Heart left ventricle (tissue), 16 donors: ENCODE results near the gene KRTAP12-4. TPM values are rescaled to one million over a fixed set of nuclear protein-coding genes. Genes with fewer than 3 reads are reported as not detected.

Experiments
- ATAC-seq, 4 donors: fragments of 200-7000 bp; cut with Tn5 transposase; one replicate each; pipeline ENCODE4 v1.9.1; 2020 to 2022; ENCODE audit warnings: moderate library complexity in 4 of 4, mild to moderate bottlenecking in 3 of 4, moderate number of reproducible peaks in 1 of 4
- DNase-seq, 5 donors: peaks; one replicate each; pipeline ENCODE4 v3.0.0-alpha.2; 2020
- H3K27ac ChIP-seq, 12 donors: fragments of 200-600 bp; sonication (generic) in 4 of 12; one replicate each; pipeline versions ENCODE4 v1.5.0 to v1.8.0; 2016 to 2022; ENCODE audit warnings: mild to moderate bottlenecking in 2 of 12
- H3K27me3 ChIP-seq, 9 donors: fragments of 200-600 bp; sonication (generic) in 2 of 9; one replicate each; pipeline versions ENCODE4 v1.5.1 to v1.8.0; 2016 to 2022; ENCODE audit warnings: mild to moderate bottlenecking in 3 of 9
- H3K36me3 ChIP-seq, 9 donors: fragments of 200-600 bp; sonication (generic) in 2 of 9; one replicate each; pipeline versions ENCODE4 v1.5.0 to v1.8.0; 2018 to 2022; ENCODE audit warnings: mild to moderate bottlenecking in 2 of 9
- H3K4me1 ChIP-seq, 12 donors: fragments of 200-600 bp; sonication (generic) in 4 of 12; one replicate each; pipeline versions ENCODE4 v1.5.0 to v1.8.0; 2016 to 2022; ENCODE audit warnings: mild to moderate bottlenecking in 3 of 12
- H3K4me3 ChIP-seq, 12 donors: fragments of 200-600 bp; sonication (generic) in 4 of 12; one replicate each; pipeline versions ENCODE4 v1.5.0 to v1.8.0; 2017 to 2022; ENCODE audit warnings: mild to moderate bottlenecking in 9 of 12, moderate library complexity in 4 of 12
- H3K9me3 ChIP-seq, 12 donors: fragments of 200-600 bp; sonication (generic) in 4 of 12; one replicate each; pipeline versions ENCODE4 v1.5.0 to v1.8.0; 2016 to 2022; ENCODE audit warnings: mild to moderate bottlenecking in 1 of 12
- CTCF ChIP-seq, 12 donors: fragments of 200-600 bp; sonication (generic) in 4 of 12; IDR thresholded peaks; one replicate each; pipeline versions ENCODE4 v1.5.0 to v1.8.0; 2018 to 2022; ENCODE audit warnings: antibody characterized with exemption in 12 of 12, mild to moderate bottlenecking in 5 of 12
- POLR2A ChIP-seq, 2 donors: fragments of 450-650 bp; IDR thresholded peaks; one replicate each; pipeline ENCODE4 v1.6.1; 2017; ENCODE audit warnings: antibody characterized with exemption in 2 of 2, mild to moderate bottlenecking in 2 of 2, moderate library complexity in 2 of 2
- WGBS, 4 donors: extraction: QIAGEN DNeasy Blood & Tissue Kit in 2 of 4; methylation state at CpG; one replicate each; pipeline versions ENCODE4 v1.1.5 to v1.1.7; 2013 to 2018; 5-methylcytosine and 5-hydroxymethylcytosine counted together
- intact Hi-C, 10 donors: fragments of 100-400 bp; cut with DNase I; formaldehyde crosslinking; loops; one replicate each; pipeline versions ENCODE4 v1.11.1 to v1.14.2; 2022
- polyA plus RNA-seq, 2 donors: library from polyadenylated mRNA; stranded (reverse); fragments of 200-250 nt; gene quantifications; one replicate each; pipeline ENCODE4 v1.2.3, GENCODE V29; 2013
- total RNA-seq, 9 donors: library from RNA; depleted of rRNA in 2 of 9; stranded (reverse); fragments of >200 nt in 2 of 9; fragmentation: NEBNext Ultra II Directional in 3 of 9; extraction: Animal tissue kit (Norgen Biotek cat#: 25700) in 3 of 9; gene quantifications; one replicate each; pipeline versions ENCODE4 v1.1.0 to v1.2.4, GENCODE V29; 2016 to 2023
- donor health status: ischemic (EF 13 %, LVEDD 7.1; RV severe dilation, severe dysfunction).
- donor health status: healthy with polysubstance abuse.
- donor health status: DM: no; HTN: yes; CAD: no.
- donor health status: DM: no; HTN: no; CAD: no.
- donor health status: ischemic (EF 25% LVEDD 6.9; RV normal size, moderate dysfunction).
- donor health status: ischemic (EF 25% LVEDD 5.7; RV mildly dilated, moderate dysfunction).
- donor health status: healthy.
- donor health status: DM: yes; HTN: yes; CAD: no.
- donor health status: ischemic (EF 35%, LVEDD 5.7; RV mildly dilated, moderate dysfunction).
- donor health status: nonischemic (EF 11% LVEDD 7.7; RV severe dilation, severe dysfunction).
- donor health status: DM: yes; HTN: yes; CAD: no.
- donor health status: PGD.
- donor health status: ischemic (EF 29% LVEDD 5.4; RV normal size, mild dysfunction).
- donor health status: nonischemic (EF 23%, LVEDD 6.1; RV moderate dilation, normal function).

The KRTAP12-4 gene
- total and polyA plus RNA-seq, 11 donors = not detected

DNA sequence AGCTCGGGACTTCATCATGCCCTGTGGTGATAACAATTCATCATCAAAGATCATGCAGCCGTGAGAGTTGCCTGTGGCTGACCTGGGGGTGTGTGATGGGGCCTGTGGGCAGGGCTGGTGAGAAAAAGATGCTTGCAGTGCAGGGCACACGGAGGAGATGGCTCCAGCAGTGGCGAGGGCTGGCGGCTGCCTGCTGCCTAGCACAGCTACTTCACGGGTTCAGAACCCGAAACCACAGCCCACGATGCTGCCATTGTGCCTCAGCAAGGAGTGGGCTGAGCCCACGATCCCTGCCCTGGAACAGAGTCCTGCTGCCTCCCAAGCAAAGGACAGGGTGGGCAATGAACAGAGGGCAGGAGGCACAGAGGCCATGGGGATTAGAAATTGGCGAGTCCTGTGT is 28.2 kb downstream of the KRTAP12-4 start:
- Histone ChIP-seq H3K9me3 (peaks cover 0 to 40% (median 21%) of the 10 kb centered on the region in 12 donors), H3K36me3 (no peaks in the 10 kb centered on the region), H3K27me3 (peaks cover 0 to 26% (median 0%) of the 10 kb centered on the region in 9 donors), H3K4me1 (peaks cover 0 to 29% (median 0%) of the 10 kb centered on the region in 12 donors), H3K4me3 (no peak overlapping the region), H3K27ac (peak overlapping the region in 1 of 12 donors; percentile 52)
- WGBS, 4 donors = 71 to 80% (median 72%) methylated on average over 10 of the region's 10 CpGs
- DNase-seq = peak in 1 of 5 donors; percentile 58
- TF ChIP-seq POLR2A (IDR thresholded peaks at IDR 0.05) = no peak
- ATAC-seq = peak in 2 of 4 donors; percentile 20 to 26
- intact Hi-C loops = loop anchor here in 1 of 10 donors (10.0 kb wide), 1 partner anchor 89 kb away; the partner anchor contains the start of gene TSPEAR

DNA sequence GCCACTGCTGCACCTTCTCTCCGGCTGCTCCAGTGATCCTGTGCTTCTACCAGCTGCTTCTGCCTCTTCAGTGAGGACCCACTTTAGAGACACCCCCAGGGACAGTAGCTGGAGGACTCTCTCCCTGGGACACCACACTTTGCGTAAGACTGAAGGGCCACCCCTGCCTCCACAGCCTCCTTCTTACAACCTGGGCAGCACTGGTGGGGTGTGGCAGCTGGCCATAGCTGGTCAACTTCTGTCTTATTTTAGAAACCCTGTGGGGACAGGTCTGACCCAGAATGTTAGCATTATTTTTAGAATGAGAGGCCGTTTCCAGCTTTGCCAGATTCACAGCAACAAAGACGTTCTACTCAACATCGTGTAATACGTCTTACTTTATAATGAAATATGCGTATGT is 28.7 kb downstream of the KRTAP12-4 start:
- Histone ChIP-seq H3K4me3 (no peak overlapping the region), H3K9me3 (peaks cover 0 to 35% (median 16%) of the 10 kb centered on the region in 12 donors), H3K36me3 (no peaks in the 10 kb centered on the region), H3K27me3 (peaks cover 0 to 26% (median 0%) of the 10 kb centered on the region in 9 donors), H3K4me1 (peaks cover 0 to 29% (median 0%) of the 10 kb centered on the region in 12 donors), H3K27ac (peak overlapping the region in 1 of 12 donors; percentile 44)
- 64 to 77% (median 71%) methylated on average over 7 of the region's 7 CpGs for WGBS, 4 donors
- ATAC-seq = peak in 3 of 4 donors; percentile 42 to 68 (median 50)
- no peak for DNase-seq
- intact Hi-C loops = loop anchor here in 1 of 10 donors (10.0 kb wide), 1 partner anchor 89 kb away; the partner anchor contains the start of gene TSPEAR
- no peak for TF ChIP-seq CTCF (IDR thresholded peaks at IDR 0.05)
- TF ChIP-seq POLR2A (IDR thresholded peaks at IDR 0.05) = no peak

GRCh38 chr21:44623575-44623974 is 30.9 kb downstream of the KRTAP12-4 start:
- TF ChIP-seq CTCF (IDR thresholded peaks at IDR 0.05) (no peak), POLR2A (IDR thresholded peaks at IDR 0.05) (no peak)
- no peaks in the 10 kb centered on the region for H3K36me3 ChIP-seq
- no peak overlapping the region for H3K27ac ChIP-seq
- DNase-seq (no peak), ATAC-seq (no peak)
- H3K4me3 ChIP-seq = no peak overlapping the region
- intact Hi-C loops = loop anchor here in 1 of 10 donors (5.0 to 10.0 kb wide), 2 partner anchors 91 to 119 kb away; partner anchors contain the start of gene TSPEAR
- H3K27me3 ChIP-seq = peaks cover 0 to 19% (median 0%) of the 10 kb centered on the region in 9 donors
- peaks cover 0 to 24% (median 0%) of the 10 kb centered on the region in 12 donors for H3K4me1 ChIP-seq
- peaks cover 0 to 42% (median 13%) of the 10 kb centered on the region in 12 donors for H3K9me3 ChIP-seq

DNA sequence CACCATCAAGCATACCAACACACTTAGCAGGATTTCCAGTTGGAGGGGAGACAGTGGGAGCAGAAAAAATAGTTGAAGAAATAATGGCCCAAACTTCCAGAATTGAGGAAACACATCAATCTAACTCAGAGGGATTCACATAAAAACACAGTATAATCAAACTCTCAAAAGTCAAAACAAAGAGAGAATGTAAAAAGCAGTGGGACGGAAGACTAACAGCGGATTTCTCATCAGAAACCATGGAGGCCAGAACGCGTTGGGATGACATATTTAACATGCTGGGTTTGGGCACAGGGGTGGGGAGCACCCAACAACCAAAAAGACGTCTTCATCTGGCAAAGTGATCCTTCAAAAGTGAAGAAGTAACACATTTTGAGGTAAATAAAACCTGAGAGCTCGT is 34.6 kb downstream of the KRTAP12-4 start:
- 83 to 90% (median 86%) methylated on average over 6 of the region's 6 CpGs for WGBS, 4 donors
- peaks cover 0 to 8% (median 0%) of the 10 kb centered on the region in 12 donors for H3K4me1 ChIP-seq
- no peaks in the 10 kb centered on the region for H3K36me3 ChIP-seq
- peaks cover 0 to 3% (median 0%) of the 10 kb centered on the region in 9 donors for H3K27me3 ChIP-seq
- ATAC-seq (no peak), DNase-seq (no peak)
- intact Hi-C loops = loop anchor here in 2 of 10 donors (2.0 to 10.0 kb wide), 4 partner anchors 95 to 173 kb away; partner anchors contain the start of gene TSPEAR (in 1 of the 2)
- H3K4me3 ChIP-seq = no peak overlapping the region
- H3K9me3 ChIP-seq = peaks cover 0 to 42% (median 13%) of the 10 kb centered on the region in 12 donors
- TF ChIP-seq POLR2A (IDR thresholded peaks at IDR 0.05) (no peak), CTCF (IDR thresholded peaks at IDR 0.05) (no peak)
- peak overlapping the region in 1 of 12 donors; percentile 73 for H3K27ac ChIP-seq
